ENCODE measurements around the gene C3orf80. TPM values are rescaled to one million over a fixed set of nuclear protein-coding genes. Genes with fewer than 3 reads are reported as not detected.

The C3orf80 gene
- total RNA-seq, 1 experiment from 2014 or later = 0.66 TPM

DNA sequence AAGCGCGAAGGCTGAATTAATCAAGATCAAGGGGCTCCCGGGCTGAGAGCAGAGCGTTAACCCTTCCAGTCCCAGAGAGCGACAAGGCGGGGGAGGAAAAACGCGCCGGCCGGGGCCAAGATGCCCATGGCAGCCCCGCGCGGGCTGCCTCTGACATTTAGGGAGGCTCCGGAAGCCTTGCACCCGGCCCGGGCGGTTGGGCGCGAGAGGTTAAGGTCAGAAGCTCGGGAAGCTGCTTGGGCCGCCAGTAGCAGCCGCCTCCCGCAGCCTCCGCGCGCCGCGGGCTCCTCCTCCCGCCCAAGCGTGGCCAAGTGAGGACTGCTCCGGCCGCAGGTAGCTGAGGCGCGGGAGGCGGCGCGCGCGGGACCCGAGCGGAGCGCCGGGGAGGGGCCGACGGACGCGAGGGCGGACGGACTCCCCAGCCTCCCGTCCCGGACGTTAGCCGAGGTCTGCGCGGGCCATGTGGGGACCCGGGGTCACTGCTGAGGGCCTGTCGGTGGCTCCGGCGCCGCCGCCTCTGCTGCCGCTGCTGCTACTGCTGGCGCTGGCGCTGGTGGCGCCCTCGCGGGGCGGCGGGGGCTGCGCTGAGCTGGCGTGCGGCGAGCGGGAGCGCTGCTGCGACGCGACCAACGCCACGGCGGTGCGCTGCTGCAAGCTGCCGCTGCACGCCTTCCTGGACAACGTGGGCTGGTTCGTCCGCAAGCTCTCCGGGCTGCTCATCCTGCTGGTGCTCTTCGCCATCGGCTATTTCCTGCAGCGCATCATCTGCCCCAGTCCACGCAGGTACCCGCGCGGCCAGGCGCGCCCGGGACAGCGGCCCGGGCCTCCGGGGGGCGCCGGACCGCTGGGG lies at the start of gene C3orf80 (continued):
- TF ChIP-seq, protein P1, sequence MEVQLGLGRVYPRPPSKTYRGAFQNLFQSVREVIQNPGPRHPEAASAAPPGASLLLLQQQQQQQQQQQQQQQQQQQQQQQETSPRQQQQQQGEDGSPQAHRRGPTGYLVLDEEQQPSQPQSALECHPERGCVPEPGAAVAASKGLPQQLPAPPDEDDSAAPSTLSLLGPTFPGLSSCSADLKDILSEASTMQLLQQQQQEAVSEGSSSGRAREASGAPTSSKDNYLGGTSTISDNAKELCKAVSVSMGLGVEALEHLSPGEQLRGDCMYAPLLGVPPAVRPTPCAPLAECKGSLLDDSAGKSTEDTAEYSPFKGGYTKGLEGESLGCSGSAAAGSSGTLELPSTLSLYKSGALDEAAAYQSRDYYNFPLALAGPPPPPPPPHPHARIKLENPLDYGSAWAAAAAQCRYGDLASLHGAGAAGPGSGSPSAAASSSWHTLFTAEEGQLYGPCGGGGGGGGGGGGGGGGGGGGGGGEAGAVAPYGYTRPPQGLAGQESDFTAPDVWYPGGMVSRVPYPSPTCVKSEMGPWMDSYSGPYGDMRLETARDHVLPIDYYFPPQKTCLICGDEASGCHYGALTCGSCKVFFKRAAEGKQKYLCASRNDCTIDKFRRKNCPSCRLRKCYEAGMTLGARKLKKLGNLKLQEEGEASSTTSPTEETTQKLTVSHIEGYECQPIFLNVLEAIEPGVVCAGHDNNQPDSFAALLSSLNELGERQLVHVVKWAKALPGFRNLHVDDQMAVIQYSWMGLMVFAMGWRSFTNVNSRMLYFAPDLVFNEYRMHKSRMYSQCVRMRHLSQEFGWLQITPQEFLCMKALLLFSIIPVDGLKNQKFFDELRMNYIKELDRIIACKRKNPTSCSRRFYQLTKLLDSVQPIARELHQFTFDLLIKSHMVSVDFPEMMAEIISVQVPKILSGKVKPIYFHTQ (CRISPR knock-in tag; IDR thresholded peaks at IDR 0.05) = no peak
- no peak for TF ChIP-seq EMX1 (CRISPR knock-in tag; IDR thresholded peaks at IDR 0.05)

DNA sequence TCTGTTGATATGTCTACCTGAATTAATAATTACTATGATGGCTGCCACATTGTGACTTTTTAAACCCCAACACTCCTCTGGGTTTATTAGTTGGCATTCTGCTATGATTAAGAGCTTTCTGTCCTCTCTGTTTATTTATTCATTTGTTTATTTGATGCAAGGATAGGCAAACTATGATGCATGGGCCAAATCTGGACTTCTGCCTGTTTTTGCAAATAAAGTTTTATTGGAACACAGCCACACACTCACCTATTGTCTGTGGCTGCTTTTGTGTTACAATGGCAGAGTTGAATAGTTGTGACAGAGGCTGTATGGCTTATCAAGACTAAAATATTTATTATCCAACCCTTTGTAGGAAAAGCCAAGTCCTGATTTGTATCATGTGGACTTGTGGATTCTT lies 48.3 kb upstream of the C3orf80 start:
- ATAC-seq (no peak), DNase-seq (ENCODE audit: low spot score) (no peak)
- peaks cover 10% of the 10 kb centered on the region for H3K4me1 Mint-ChIP-seq
- peaks cover 22% of the 10 kb centered on the region for H3K9me3 Mint-ChIP-seq
- H3K27me3 Mint-ChIP-seq (ENCODE audit: low read depth) = no peaks in the 10 kb centered on the region
- H3K4me3 Mint-ChIP-seq = no peak overlapping the region
- H3K36me3 Mint-ChIP-seq = peaks cover 13% of the 10 kb centered on the region
- CTCF ChIA-PET = no interaction called here
- POLR2A ChIA-PET = no interaction called here
- H3K27ac Mint-ChIP-seq = no peak overlapping the region
- TF ChIP-seq, protein P2, sequence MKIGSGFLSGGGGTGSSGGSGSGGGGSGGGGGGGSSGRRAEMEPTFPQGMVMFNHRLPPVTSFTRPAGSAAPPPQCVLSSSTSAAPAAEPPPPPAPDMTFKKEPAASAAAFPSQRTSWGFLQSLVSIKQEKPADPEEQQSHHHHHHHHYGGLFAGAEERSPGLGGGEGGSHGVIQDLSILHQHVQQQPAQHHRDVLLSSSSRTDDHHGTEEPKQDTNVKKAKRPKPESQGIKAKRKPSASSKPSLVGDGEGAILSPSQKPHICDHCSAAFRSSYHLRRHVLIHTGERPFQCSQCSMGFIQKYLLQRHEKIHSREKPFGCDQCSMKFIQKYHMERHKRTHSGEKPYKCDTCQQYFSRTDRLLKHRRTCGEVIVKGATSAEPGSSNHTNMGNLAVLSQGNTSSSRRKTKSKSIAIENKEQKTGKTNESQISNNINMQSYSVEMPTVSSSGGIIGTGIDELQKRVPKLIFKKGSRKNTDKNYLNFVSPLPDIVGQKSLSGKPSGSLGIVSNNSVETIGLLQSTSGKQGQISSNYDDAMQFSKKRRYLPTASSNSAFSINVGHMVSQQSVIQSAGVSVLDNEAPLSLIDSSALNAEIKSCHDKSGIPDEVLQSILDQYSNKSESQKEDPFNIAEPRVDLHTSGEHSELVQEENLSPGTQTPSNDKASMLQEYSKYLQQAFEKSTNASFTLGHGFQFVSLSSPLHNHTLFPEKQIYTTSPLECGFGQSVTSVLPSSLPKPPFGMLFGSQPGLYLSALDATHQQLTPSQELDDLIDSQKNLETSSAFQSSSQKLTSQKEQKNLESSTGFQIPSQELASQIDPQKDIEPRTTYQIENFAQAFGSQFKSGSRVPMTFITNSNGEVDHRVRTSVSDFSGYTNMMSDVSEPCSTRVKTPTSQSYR (CRISPR knock-in tag; IDR thresholded peaks at IDR 0.05) = no peak
- TF ChIP-seq, protein P3, sequence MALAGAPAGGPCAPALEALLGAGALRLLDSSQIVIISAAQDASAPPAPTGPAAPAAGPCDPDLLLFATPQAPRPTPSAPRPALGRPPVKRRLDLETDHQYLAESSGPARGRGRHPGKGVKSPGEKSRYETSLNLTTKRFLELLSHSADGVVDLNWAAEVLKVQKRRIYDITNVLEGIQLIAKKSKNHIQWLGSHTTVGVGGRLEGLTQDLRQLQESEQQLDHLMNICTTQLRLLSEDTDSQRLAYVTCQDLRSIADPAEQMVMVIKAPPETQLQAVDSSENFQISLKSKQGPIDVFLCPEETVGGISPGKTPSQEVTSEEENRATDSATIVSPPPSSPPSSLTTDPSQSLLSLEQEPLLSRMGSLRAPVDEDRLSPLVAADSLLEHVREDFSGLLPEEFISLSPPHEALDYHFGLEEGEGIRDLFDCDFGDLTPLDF (CRISPR knock-in tag; IDR thresholded peaks at IDR 0.05) = no peak
- no peak for TF ChIP-seq SMAD3 (CRISPR knock-in tag; IDR thresholded peaks at IDR 0.05; ENCODE audit: borderline replicate concordance)
- TF ChIP-seq ZNF416 (CRISPR knock-in tag; IDR thresholded peaks at IDR 0.05) = no peak
- TF ChIP-seq TEAD4 (CRISPR knock-in tag; IDR thresholded peaks at IDR 0.05) = no peak
- TF ChIP-seq, protein P1 (CRISPR knock-in tag; IDR thresholded peaks at IDR 0.05) = no peak
- no peak for TF ChIP-seq SMAD4 (CRISPR knock-in tag; IDR thresholded peaks at IDR 0.05)
- no peak for TF ChIP-seq SOX15 (CRISPR knock-in tag; IDR thresholded peaks at IDR 0.05)
- no peak for TF ChIP-seq ZNF317 (CRISPR knock-in tag; IDR thresholded peaks at IDR 0.05; ENCODE audit: borderline replicate concordance, low read depth)
- TF ChIP-seq NFYB (CRISPR knock-in tag; conservative IDR thresholded peaks at IDR 0.05; ENCODE audit: low read depth) = no peak
- TF ChIP-seq TEAD1 (CRISPR knock-in tag; IDR thresholded peaks at IDR 0.05) = no peak
- TF ChIP-seq ZNF671 (CRISPR knock-in tag; IDR thresholded peaks at IDR 0.05) = no peak
- no peak for TF ChIP-seq ELF4 (CRISPR knock-in tag; IDR thresholded peaks at IDR 0.05; ENCODE audit: low read depth)
- TF ChIP-seq ATF2 (CRISPR knock-in tag; IDR thresholded peaks at IDR 0.05; ENCODE audit: borderline replicate concordance, low read depth) = no peak
- no peak for TF ChIP-seq ZNF425 (CRISPR knock-in tag; conservative IDR thresholded peaks at IDR 0.05)
- no peak for TF ChIP-seq NR2C2 (CRISPR knock-in tag; IDR thresholded peaks at IDR 0.05)
- no peak for TF ChIP-seq ATF1 (CRISPR knock-in tag; IDR thresholded peaks at IDR 0.05)
- no peak for TF ChIP-seq NFATC4 (CRISPR knock-in tag; IDR thresholded peaks at IDR 0.05)

All from WTC11 (cell line).